GM18511 (cell line): Measurements from ENCODE around the gene ABCF1.
"Not testable (repeated sequence)": the region's sequence is repeated elsewhere in the genome, so short reads cannot be mapped to it uniquely, and the experiment has no call there.

Experiments used
- ATAC-seq: cut with Tn5 transposase; IDR thresholded peaks from one replicate; pipeline ENCODE4 v1.9.1; 2021; ENCODE audit warnings: mild to moderate bottlenecking, moderate library complexity; ENCODE audit not compliant: unreplicated experiment

The ABCF1 gene

DNA sequence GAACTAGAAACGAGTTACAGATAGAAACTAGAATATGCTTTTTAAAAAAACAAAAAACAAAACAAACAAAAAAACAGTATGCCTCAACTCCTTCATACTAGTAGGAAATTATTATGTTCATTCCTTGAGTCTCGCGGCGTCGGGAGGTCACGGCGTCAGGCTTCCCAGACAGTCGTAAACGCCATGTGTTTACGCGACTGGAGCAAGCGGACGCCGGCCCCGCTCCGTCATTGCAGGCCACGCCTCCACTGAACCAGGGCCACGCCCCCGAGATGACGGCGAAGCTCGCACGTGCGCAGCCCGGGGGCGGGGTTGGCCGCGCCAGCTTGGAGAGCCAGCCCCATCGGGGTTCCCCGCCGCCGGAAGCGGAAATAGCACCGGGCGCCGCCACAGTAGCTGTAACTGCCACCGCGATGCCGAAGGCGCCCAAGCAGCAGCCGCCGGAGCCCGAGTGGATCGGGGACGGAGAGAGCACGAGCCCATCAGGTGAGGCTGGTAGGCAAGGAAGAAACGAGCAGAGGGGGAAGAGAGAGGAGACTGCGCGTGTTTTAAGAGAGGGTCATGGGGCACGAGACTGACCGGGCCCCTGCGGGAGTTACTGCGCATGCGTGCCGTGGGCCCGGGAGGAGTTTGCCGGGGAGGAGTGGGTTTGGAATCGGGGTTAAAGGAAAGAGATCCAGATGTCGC is at the start of gene ABCF1:
TSS of gene ABCF1 (plus strand) at position 368 of the 687 bp plus-strand sequence. CDS start at position 414, 46 bp downstream.
- ATAC-seq: peak; percentile 95

DNA sequence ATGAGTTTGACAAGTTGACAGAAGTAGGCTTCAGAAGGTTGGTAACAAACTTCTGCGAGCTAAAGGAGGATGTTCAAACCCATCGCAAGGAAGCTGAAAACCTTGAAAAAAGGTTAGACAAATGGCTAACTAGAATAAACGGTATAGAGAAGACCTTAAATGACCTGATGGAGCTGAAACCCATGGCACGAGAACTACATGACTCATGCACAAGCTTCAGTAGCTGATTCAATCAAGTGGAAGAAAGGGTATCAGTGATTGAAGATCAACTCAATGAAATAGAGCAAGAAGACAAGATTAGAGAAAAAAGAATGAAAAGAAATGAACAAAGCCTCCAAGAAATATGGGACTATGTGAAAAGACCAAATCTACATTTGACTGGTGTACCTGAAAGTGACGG is 49.3 kb upstream of the ABCF1 start:
- ATAC-seq: not testable (repeated sequence)

DNA sequence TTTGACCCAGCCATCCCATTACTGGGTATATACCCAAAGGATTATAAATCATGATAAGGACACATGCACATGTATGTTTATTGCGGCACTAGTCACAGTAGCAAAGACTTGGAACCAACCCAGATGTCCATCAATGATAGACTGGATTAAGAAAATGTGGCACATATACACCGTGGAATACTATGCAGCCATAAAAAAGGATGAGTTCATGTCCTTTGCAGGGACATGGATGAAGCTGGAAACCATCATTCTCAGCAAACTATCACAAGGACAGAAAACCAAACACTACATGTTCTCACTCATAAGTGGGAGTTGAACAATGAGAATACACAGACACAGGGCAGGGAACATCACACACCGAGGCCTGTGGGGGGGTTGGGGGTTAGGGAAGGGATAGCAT is 44.8 kb upstream of the ABCF1 start:
- not testable (repeated sequence) for ATAC-seq

DNA sequence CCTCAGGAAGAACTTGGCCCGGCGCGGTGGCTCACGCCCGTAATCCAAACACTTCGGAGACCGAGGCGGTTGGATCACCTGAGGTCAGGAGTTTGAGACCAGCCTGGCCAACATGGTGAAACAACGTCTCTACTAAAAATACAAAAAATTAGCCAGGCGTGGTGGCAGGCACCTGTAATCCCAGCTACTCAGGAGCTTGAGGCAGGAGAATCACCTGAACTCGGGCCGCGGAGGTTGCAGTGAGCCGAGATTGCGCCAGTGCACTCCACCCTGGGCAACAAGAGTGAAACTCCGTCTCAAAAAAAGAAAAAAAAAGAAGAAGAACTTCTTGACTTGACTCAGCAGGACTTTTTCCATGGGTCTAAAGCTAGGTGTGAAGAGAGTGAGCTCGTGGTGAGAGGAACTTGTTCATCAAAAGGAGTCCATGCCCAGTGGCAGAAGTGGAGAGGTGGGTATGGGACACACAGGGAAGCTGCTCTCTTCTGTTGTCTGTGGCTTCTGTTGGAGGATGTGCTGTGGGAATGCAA is 41.8 kb upstream of the ABCF1 start:
- peak; percentile 67 for ATAC-seq

- no peak for ATAC-seq
Measured at GRCh38 chr6:30530014-30530413, 41.2 kb upstream of the ABCF1 start.

DNA sequence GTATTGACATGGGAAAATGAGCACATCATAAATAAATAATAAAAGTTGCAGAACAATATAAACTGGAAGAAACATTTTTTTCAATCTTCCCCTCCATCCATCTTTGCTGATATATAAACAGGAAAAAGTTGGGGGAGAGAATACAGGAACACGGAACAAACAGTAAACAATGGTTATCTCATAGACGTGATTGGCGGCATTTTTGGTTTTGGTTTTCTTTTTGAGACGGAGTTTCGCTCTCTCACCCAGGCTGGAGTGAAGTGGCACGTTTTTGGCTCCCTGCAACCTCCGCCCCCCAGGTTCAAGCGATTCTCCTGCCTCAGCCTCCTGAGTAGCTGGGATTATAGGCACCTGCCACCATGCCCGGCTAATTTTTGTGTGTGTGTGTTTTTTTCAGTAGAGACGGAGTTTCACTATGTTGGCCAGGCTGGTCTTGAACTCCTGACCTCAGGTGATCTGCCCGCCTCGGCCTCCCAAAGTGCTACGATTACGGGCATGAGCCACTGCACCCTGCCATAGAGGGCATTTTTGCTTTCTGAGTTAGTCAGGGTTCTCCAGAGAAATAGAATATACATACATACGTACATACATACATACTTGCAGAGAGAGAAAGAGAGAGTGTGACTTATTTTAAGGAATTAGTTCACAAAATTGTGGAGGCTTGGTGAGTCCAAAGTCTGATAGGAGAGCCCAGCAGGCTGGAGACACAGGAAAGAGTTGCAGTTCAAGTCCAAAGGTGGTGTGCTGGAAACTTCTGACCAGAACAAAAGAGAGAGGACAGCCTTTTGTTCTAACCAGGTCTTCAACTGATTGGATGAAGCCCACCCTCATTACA is 37.6 kb upstream of the ABCF1 start:
- no peak for ATAC-seq

DNA sequence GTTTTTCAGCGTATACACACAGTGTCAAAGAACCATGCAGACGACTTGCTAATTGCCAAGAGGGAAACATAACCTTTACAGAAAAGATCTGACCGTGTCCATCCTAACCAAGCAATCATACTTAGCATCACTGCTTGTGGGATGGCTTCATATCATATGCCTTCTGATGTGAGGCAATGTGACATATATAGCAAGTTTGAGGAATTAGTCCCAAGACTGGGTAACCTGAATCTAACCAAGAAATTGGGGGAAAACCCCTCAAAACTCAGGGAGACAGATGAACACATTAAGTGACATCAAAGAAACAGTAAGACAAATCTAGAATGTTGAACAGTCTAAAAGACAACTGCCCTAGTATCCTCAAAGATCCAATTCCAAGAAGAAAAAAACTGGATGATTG is 33.3 kb upstream of the ABCF1 start:
- ATAC-seq: no peak

DNA sequence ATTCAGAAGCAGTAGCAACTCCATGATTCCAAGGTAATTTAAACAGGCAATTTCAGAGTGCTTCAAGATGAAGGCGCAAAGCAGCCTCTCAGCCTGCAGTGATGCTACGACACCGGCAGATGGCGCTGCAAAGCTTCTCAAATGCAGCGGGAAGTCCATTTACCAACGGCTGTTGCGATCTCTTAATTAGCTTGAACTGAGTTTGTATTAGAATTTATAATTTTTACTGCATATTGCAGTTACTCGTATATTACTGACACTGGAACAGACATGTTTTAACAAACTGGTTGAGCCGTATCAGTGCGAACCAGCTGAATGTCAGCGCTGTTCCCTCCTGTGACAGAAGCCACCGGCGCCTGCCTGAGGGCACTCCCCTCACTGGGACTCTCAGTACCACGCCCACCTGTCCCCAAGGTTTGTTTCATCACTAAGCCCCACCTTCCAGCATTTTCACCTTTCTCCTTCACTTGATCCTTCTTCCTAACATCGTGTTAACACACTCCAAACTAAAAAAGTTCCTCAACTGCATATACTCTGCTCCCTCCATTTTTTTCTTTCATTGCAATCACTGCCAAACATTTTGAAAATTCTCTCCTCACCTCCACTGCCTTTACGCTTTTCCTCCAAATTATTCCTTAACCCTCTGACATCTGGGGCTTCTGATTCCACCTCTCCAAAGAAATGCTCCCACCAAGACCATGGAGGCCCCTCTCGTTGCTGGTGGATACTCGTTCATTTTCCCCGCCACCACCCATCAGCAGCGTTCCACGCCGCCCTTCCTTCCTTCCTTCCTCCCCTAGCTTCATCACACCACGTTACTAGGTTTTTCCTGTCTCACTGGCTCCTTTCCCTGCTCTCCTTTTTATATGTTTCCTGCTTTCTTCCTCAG is 29.5 kb upstream of the ABCF1 start:
- ATAC-seq: no peak

DNA sequence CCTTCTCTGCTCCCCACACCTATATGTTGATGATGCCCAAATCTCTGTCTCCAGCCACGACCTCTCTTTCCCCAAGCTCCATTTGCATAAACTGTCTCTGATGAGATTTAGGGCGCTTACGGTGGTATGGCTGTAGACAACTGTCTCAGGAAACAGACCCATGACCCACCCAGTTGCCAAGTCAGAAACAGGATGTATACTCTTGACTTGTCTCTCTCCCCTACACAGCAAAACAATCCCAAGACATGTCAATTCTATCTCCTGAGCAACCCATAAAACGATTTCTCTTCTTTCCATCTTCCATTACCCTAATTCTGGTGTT is 28.9 kb upstream of the ABCF1 start:
- ATAC-seq: no peak

DNA sequence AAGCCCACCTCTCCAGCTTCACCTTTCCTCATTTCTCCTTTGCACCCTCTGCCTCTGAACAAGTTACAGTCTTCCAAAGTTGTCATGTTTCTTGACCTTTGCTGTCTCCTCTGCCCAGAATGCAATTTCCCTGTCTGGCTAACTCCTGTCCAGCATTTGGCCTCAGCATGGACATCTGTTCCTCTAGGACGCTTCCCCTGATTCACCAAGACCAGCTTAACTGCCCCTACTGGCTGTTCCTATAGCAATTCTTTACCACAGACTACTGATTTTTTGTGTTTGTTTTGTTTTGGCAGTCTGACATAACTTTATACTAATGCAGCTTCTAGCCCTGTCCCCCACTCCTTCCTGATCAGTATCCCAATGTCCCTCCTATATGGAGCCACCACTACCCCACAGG is 28.3 kb upstream of the ABCF1 start:
- no peak for ATAC-seq

DNA sequence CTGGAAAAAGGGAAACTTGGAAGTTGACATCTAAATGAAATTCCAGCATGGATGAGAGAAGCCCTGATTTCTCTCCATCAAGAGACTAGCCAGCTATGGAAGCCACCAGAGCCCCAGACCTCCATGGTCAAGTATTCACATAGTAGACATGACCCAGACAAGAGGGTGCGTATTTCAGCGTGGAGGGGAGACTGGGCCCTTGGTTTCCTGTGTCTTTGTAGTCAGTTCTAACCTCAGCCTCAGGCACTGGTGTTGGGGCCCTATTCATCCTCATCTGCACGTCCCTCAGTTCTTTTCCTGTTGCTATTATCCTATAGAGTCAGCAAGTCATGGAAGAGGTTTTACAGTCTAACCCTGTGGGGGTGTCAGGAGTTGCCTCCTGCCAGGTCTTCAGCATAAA is 27.4 kb upstream of the ABCF1 start:
- no peak for ATAC-seq

GRCh38 chr6:30544666-30545272 is 26.5 kb upstream of the ABCF1 start:
- ATAC-seq: no peak

- no peak for ATAC-seq
Measured at GRCh38 chr6:30547454-30547853, 23.8 kb upstream of the ABCF1 start.

GRCh38 chr6:30548375-30548774 is 22.9 kb upstream of the ABCF1 start:
- no peak for ATAC-seq

- ATAC-seq: no peak
Measured at GRCh38 chr6:30554404-30554803, 16.8 kb upstream of the ABCF1 start.

- ATAC-seq: no peak
Measured at GRCh38 chr6:30554962-30555815, 16.1 kb upstream of the ABCF1 start.

GRCh38 chr6:30555816-30556065 is 15.5 kb upstream of the ABCF1 start:
- no peak for ATAC-seq

- peak; percentile 86 for ATAC-seq
Measured at GRCh38 chr6:30556066-30556905, 15.0 kb upstream of the ABCF1 start, which contains the start of gene GNL1. Gene GNL1 (minus strand): TSS chr6:30556489. CDS start chr6:30556203, 286 bp downstream.
